ENCODE results near the gene APIP.
"Not testable (repeated sequence)": the region's sequence is repeated elsewhere in the genome, so short reads cannot be mapped to it uniquely, and the experiment has no call there.

The APIP gene

DNA sequence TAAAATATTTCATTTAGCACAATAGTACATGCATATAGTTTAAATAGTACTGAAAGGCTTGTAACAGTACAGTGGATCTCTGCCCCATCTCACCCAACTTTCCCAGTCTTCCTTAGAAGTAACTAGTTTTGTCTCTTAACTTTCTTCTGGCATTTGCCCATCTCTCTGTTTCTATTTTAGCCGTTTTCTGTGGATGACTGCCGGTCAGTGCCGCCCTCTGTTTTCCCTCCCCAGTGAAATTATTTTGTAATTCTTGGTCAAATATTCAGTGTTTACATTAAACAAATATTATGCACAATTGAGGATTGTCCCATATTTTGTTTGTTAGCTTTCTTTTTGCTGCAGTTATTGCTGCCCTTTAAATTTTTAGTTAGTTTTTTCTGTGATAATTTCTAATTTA, 8.5 kb upstream of the APIP start:
- no peak for DNase-seq

DNA sequence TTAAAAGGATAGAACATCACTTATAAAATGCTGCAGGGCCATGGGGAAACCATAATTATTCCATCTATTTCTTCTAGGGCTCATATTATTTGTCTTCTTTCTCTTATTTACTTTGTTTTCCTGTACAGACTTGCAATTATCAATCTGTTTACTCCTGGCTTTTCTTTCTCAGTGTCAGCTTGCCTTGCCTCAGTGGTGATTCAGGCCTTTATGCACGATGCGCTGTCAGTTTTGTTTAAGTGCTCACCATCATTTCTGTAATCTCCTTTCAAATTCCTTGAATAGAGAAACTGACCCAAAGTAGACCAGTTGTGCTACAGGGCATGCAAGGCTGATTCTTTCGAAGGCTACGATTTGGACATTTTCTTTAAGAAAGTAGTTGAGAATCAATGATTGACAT, 5.0 kb upstream of the APIP start:
- no peak for DNase-seq

DNA sequence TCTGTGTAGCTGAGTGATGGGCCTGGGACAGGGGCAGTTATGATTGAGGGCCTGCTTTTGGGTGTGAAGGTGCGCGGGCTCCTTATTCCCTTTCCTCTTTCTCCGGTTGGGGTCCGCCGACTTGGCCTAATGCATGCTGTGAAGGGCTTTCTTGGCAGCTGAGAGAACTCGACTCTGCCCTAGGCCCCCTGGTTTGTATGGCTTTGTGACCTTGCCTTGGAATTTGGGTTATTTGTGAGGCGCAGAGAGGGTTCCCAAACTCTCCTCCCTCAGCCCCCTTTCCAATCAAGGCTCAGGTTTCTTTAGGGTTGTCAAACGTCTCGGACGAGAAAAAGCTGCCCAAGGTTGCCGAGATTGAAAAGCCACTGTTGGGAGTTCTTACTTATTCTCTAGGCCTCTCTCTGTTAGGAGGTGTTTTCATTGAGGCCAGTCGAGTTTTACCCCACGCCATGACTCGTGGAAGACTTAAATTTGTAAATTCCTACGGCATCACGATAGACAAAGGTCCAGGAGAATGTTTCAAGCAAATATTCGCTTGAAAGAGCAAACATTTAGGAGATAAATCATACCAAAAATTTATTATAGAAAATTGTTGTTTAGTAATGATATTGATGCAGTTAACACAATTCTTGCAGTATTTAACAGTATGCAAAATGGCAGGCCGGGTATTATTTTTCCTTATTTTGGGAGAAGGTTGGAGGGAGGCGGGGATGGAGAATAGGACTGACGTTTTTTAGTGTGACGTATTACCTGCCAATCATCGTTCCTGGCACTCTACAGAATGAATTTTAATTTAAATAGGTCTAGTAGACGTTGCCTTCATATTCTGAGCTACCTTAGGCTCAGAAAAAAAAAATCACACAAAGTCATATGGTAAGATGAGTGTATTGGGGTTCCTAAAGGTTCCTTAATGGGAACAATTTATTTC, 928 bp upstream of the APIP start:
- no peak for DNase-seq

DNA sequence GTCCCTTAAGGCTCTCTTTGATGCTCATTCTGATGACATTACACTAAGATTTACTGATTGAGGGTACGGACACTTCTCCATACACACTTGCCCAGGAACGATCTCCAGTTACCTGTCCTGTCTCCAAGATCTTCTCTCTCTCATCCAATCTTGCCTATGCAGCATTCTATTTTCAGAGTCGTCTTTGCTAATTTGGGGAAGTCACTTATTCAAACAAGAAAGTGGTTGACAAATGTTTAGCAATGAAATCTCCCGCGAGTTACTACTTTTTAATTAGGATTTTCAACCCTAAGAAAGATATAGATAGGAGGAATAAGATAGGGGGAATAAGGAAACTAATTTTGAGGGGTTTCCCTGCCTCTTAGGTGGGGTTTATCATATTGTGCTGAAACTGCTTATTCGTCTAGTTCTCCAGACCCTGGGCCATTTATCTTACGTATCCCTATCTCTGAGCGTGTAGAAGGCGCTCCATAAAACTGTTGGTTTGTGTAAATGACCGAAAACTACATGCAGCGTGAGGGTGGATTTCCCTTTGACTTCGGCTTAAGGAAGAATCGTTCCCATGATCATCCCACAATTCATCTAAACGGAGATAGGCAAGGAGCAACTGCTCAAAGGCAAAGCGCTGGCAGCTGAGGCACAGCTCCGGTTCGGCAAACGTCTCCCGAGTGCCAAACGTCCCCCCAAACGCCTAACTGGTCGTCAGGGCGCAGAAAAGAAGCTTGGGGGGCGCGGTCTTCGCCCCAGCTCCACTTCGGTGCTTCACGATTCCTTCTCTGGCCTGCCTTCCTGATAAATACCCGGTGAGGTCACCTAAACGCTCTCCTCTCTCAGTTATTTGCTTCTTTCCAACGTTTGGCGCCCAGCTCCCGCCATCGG, 804 bp downstream of the APIP start:
- peak; percentile 14 for DNase-seq

DNA sequence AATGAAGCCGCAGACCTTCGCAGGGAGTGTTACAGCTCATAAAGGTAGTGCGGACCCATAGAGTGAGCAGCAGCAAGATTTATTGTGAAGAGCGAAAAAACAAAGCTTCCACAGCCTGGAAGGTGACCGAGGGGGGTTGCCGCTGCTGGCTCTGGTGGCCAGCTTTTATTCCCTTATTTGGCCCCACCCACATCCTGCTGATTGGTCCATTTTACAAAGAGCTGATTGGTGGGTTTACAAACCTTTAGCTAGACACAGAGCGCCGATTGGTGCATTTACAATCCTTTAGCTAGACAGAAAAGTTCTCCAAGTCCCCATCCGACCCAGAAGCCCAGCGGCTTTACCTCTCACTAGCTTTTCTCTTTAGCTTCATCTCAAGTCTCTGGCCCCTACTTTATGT, 2.6 kb downstream of the APIP start:
- not testable (repeated sequence) for DNase-seq

DNA sequence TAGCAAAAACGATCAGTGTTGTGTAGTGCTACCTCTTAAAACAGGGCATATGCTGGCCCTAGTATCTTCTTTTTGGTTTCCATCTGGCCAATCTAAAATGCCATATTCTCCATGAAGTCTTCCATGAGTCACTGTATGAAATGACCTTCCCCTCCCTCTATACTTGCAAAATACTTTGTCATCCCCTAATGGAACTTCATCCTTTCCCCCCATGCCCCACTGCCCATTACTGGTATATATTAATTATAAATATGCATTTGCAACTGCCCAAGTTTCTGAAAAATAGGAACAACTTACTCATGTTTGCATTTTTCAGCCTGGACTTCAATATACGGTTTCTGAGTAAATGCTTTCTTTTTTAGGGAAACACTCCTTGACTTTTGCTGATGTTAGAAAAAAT, 4.5 kb downstream of the APIP start:
- no peak for DNase-seq

DNA sequence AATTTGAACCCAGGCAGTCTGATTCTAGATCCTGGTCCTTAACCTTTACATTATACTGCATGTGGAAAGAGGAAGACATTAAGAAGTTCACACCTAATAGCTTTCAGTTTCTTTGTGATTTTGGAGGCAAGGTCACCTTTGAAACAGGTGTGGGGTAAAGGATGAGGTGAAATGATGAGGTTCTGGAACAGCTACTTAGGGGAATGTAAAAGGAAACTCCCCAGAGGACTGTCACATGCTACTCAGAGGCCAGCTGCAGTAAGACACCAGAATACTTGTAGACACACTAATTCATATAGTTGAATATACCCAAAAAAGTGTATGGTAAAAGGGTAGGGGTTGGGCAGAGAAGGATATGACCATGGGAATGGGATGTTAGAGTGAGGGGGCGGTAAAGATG, 5.4 kb downstream of the APIP start:
- DNase-seq, result no peak

DNA sequence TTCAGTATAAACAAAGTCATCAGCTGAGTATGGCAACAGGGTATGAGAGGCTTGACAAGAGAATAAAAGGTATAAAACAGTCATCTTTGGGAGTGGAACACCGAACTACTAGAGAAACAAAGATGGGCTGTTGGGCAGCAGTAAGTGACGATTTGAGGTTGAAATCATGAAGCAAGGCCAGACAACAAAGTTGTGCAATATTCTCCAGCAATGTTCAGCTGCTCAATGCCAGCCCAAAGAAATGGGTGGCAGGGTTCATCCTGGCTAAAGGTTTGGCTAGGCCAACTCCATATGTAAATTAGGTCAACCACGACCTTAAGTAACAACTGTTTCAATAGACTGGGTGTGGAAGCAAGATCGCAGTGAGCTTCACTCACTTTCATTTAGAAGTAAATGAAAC, 6.2 kb downstream of the APIP start:
- no peak for DNase-seq

DNA sequence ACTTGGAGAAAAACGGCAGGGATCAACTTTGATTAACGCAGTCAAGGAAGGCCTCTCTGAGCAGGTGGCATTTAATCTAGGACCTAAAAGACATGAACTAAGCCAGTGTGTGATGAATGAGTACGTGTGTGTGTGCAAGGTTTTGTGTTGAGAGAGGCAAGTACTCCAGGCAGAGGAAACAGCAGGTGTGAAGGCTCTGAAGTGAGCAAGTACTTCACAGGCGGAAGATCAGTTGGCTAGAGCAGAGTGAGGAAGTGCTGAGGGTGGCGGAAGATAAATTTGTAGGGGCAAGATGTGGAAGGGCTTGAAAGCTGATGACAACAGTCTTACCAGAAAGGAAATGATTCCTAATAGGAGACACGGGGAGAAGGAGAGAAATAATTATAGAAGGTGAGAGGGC, 6.8 kb downstream of the APIP start:
- DNase-seq, result no peak

DNA sequence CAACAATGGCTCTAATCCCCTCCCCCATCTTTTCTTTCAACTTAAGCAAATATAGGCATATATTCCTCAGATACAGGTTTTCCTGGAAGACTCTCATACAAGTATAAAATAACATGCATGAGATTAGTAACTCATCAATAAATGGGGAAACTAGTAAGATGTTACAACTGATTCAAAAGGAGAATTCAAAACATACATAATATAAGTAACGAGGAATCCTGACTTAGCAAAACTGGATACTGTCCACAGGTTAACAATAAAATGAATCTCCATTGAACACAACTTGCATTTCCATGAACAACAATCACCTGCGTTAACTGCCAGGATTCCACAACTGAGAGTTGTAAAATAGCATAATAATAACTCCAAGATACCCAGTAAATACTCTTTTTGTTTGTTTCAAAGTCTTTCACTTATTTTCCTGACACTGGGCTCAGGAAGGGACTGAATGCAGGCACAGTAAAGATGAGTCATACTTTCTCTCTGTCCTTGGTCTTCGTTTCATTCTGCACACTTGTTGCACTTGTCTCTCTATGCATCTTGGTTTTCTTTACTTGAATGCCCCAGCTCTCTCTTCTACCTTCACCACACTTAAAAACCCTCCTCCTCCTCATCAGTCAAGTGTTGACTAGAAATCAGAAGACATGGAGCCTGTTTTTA, 8.1 kb downstream of the APIP start:
- no peak for DNase-seq

DNA sequence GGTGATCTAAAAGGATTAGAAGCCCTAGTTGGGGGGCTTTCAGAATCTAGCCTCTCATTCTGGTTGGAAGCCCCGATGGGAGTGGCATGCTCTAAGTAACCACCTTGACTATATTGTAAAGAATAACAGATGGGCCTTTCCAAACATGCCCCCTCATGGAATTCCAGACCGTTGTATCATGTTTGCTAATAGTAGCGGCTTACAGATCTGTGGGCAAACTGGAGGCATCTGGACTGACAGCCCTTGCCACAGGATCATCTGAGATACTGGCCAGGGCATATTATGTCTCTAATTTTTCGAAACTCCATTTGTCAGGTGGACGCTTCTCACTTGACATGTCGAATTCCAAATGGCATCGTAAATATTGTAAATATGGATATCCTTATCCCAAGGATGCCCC, 10.5 kb downstream of the APIP start:
- DNase-seq, result no peak

DNA sequence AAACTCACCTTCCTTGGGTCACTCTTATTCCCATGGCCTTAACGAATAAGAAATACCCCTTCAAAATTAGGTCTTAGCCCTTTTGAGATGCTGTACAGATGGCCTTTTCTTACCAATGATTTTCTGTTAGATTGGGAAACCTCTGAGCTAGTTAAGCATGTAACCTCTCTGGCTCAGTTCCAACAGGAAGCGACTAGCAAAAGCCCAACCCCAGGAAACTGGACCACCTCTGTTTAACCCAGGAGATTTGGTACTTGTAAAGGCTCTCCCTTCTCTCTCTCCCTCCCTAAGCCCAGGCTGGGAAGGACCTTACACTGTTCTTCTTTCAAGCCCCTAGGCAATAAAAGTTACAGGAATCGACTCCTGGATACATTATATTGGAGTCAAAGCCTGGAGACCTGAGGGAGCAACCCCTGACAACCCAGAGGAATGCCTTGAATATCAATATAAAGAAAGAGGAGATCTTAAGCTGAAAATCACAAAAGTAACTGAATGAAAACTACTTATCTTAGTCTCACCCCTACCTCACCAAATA, 11.7 kb downstream of the APIP start:
- no peak for DNase-seq

DNA sequence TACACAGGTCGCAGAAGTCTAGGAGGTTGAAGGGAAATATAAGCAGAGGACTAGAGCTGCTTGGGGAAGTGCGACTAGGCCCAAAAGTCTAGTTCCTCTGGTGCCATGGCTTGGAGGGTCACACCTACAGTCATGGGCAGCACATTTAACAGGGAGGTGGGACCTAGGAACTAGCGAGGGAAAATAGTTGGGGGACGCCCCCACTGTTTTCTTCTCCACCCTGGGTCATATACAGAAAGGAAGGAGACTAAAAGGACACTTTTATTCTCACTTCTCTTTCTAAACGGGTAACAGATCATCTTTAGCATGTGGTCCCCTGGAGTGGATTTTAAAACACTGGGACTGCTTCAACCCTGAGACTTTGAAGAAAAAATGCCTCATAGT, 16.6 kb downstream of the APIP start:
- no peak for DNase-seq

DNA sequence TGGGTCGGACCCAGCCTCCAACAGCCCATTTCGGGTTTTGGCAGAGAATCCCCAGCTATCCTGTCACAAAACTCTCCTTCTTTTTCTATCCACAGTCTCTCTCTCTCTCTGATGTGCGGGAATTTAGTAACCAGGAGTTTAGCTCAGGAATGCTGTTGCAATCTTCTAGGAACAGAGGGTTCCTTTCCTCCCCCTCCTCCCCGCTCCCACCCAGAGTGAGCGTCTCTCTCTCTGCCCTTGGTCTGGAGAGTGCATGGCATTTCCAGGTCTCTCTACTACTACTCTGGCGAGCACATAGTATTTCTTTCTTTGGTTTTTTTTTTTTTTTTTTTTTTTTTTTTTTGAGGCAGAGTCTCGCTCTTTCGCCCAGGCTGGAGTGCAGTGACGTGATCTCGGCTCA, 17.7 kb downstream of the APIP start:
- DNase-seq, result no peak

DNA sequence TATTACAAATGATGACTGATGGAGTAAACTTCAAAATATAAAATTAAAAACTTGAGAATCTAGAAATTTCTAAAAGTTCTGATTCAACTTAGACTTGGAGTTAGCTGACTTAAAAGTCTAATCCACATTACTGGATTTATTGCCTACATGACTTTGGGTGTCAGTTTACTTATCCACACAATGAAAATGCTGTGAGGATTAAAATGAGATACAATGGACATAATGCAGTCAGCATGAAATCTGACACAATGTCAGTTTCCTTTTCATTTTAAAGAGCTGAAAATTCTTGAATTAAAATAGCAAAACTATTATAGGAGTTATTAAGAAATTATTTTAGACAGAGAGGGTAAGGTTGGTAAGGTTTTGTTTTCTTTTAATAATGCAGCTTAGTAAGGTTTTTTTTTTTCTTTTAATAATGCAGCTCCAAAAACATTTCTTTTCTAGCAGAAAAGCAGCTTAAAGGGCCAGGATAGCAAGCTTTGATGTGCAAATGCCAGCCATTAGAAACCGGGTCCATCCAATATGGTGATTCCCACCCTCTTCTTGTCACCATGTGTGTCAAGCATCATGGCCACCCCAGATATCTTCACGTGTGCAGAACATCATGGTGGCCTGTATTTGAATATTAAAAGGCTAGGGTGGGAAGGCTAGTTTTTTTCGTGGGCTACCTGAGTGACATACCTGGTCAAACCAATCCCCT, 18.9 kb downstream of the APIP start:
- DNase-seq, result no peak

DNA sequence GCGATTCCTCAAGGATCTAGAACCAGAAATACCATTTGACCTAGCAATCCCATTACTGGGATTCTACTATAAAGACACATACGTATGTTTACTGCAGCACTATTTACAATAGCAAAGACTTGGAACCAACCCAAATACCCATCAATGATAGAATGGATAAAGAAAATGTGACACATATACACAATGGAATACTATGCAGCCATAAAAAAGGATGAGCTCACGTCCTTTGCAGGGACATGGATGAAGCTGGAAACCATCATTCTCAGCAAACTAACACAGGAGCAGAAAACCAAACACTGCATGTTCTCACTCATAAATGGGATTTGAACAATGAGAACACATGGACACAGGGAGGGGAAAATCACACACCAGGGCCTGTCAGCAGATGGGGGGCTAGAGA, 20.0 kb downstream of the APIP start:
- DNase-seq, result not testable (repeated sequence)

DNA sequence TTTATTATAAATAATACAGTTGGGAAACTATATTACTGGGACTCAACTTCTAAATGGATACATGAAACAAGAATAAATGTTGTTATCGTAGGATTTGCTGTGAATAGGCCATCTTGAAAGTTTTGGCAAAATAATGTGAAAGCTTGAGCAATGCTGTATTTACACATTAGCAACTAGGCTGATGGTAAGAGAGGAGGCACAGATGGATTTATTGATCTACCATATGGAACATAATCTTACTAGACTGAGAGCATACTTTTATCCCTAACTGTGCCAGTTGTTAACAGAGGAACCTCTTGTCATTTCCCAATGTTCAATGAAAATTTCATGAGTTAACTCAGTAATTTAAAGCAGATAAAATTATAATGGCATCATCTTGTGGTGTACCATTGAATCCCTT, 22.8 kb downstream of the APIP start:
- DNase-seq, result no peak

DNA sequence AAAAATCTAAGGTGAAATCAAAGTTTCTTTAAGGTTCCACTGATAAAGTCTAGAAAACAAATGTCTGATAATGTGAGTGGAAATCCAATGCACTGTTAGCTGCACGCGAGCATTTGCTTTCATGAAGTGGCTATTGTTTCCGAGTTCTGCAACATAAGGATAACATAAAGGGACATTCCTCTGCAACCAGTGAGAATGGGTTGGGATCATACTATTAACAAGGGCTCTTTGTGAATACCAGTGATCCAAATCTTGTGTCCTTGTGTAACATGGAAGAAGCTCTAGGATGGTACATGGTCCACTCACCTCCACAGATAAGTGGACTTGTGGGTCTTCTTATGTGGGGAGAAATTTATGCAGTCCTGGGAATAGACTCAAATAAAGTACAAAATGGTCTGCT, 24.6 kb downstream of the APIP start:
- DNase-seq, result no peak

DNA sequence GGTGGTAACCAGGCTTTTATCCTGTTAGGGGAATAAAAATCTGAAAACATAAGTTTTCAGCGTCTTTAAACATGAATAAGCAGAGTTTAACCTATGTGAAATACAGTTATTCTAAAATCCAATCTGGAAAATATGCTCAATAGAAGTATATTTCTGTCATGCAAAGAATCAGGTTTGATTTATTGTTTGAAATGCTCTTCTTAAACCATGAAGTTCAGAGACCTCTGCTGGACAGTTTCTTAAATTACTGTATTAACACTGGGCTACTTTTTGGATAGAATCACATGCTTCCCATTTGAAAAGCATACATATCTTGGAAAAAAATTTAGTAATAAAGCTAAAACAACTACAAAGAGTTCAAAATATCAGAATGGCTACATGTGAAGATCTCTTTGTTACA, 25.4 kb downstream of the APIP start:
- no peak for DNase-seq

DNA sequence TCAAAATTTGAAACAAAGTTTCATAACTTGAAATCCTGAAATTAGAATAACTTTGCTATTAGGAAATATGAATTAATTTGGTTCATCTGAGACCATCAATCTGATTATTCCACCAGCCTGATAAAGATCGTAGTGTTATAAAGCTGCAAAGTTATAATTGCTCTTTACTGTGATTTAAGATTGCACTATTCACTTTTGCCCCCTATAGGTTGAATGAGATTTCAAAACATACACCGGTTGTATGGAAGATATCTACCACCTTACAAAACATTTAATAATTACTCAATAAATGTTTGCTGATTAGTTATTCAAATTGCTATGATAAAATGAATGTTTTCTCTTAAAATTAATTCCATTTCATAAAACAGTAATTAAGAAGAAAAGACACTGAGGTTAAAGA, 26.1 kb downstream of the APIP start:
- no peak for DNase-seq

DNA sequence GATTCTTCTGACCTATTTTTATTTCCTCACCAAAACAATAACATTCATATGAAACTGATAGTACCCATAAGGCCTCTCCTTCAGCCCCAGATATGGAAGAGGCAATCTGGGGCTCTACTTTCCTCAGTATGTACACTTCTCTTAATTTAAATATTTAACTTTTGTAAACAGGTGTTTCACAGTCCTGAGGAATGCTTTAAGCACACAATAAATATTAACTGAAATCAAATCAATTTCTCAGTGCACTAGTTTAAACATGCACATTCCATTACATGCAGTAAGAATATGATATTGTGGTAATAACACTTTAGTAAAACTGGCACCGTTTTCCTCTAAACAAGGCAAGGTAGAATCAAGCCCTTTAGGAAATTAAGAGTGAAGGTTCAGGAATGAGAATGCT, 28.9 kb downstream of the APIP start:
- no peak for DNase-seq

DNA sequence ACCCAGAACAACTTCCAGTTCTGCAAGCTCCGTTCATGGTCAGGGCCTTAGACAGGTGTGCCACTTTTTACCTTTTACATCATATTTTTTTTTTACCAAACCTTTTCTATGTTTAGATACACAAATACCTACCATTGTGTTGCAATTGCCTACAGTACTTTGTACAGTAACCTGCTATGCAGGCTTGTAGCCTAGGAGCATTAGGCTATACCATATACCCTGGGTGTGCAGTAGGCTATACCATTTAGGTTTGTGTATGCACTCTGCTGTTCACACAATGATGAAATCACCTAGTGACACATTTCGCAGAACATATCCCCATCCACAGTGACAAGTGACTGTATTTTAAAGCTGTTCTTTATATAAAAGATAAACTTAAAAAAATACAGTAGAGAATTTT, 29.6 kb downstream of the APIP start:
- DNase-seq, result no peak

DNA sequence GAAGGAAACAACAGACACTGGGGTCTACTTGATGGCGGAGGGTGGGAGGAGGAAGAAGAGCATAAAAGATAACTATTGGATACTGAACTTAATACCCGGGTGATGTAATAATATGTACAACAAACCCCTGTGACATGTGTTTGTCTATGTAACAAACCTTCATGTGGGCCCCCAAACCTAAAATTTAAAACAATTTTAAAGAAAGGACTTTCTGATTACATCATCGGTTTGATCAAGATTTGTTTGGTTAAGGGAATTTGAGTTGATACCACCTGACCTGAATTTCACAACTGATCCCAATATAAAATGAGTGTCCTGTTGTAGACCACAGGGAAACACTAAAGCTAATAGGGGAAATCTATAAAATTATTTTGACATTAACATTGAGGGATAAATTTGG, 34.3 kb downstream of the APIP start:
- DNase-seq, result no peak
